Testis (tissue), 3 donors: ENCODE data around the gene TTLL11. TPM values are rescaled to one million over a fixed set of nuclear protein-coding genes. Genes with fewer than 3 reads are reported as not detected.

Source experiments
- DNase-seq: peaks from one replicate; pipeline ENCODE4 v3.0.0-alpha.2; 2019
- H3K27ac ChIP-seq, 2 donors: fragments of 200-600 bp; sonication (generic); one replicate each; pipeline ENCODE4 v1.5.1; 2019
- H3K27me3 ChIP-seq: fragments of 200-600 bp; sonication (generic); one replicate; pipeline ENCODE4 v1.5.1; 2019
- H3K36me3 ChIP-seq: fragments of 200-600 bp; sonication (generic); one replicate; pipeline ENCODE4 v1.5.1; 2017; ENCODE audit warnings: low read depth; ENCODE audit errors: missing control alignments
- H3K4me1 ChIP-seq: fragments of 200-600 bp; sonication (generic); one replicate; pipeline ENCODE4 v1.5.1; 2019
- H3K4me3 ChIP-seq, 2 donors: fragments of 200-600 bp; sonication (generic); one replicate each; pipeline ENCODE4 v1.5.1; 2017 to 2019
- H3K9me3 ChIP-seq: fragments of 200-600 bp; sonication (generic); one replicate; pipeline ENCODE4 v1.5.1; 2017
- CTCF ChIP-seq, 3 experiments: fragments of 450-650 bp in 2 of 3; fragments of 200-600 bp in 1 of 3; sonication (generic) in 1 of 3; IDR thresholded peaks; one replicate each; pipeline ENCODE4 v1.5.1; 2016 to 2019; ENCODE audit warnings: antibody characterized with exemption in 3 of 3, mild to moderate bottlenecking in 2 of 3, moderate library complexity in 1 of 3
- POLR2A ChIP-seq: fragments of 450-650 bp; IDR thresholded peaks from one replicate; pipeline ENCODE4 v1.6.1; 2017; ENCODE audit warnings: antibody characterized with exemption, mild to moderate bottlenecking, moderate library complexity
- WGBS, 2 donors: methylation state at CpG; one replicate each; pipeline ENCODE4 v1.1.5; 2018; 5-methylcytosine and 5-hydroxymethylcytosine counted together
- intact Hi-C: fragments of 100-400 bp; cut with DNase I; formaldehyde crosslinking; loops from one replicate; pipeline ENCODE4 v1.15.1; 2023; ENCODE audit warnings: low total_unique reads
- polyA plus RNA-seq: library from polyadenylated mRNA; stranded (reverse); fragments of 350-450 nt; fragmentation: Illumina TruSeq; extraction: RNeasy Lipid Tissue Mini Kit (QIAGEN cat#74804); gene quantifications from one replicate; pipeline ENCODE4 v1.2.3, GENCODE V29; 2014; ENCODE audit warnings: low read depth, low replicate concordance; ENCODE audit not compliant: insufficient read depth
- total RNA-seq, 2 donors: library from RNA; depleted of rRNA; stranded (reverse); fragments of >200 nt; gene quantifications; one replicate each; pipeline ENCODE4 v1.2.3, GENCODE V29; 2016

TTLL11 gene
- total and polyA plus RNA-seq, 3 donors from 2014 or later = 17.8 to 36.5 (median 19.8) TPM

GRCh38 chr9:121782514-121783110 lies 310.5 kb downstream of the TTLL11 start:
- Histone ChIP-seq H3K36me3 (no peaks in the 10 kb centered on the region), H3K27me3 (no peaks in the 10 kb centered on the region), H3K4me3 (no peak overlapping the region), H3K4me1 (peaks cover 16% of the 10 kb centered on the region), H3K27ac (peak overlapping the region in 1 of 2 donors; percentile 63), H3K9me3 (no peaks in the 10 kb centered on the region)
- DNase-seq = peak; percentile 25
- no peak for TF ChIP-seq CTCF (IDR thresholded peaks at IDR 0.05)
- TF ChIP-seq POLR2A = no peak
- intact Hi-C loops = no loop called here
- WGBS, 2 donors = 85 to 96% methylated on average over 15 to 17 of the region's 17 CpGs

GRCh38 chr9:121781701-121782464 lies 311.2 kb downstream of the TTLL11 start:
- Histone ChIP-seq H3K36me3 (no peaks in the 10 kb centered on the region), H3K27me3 (no peaks in the 10 kb centered on the region), H3K27ac (peak overlapping the region in 1 of 2 donors; percentile 63), H3K9me3 (no peaks in the 10 kb centered on the region), H3K4me3 (no peak overlapping the region), H3K4me1 (peaks cover 16% of the 10 kb centered on the region)
- TF ChIP-seq CTCF (IDR thresholded peaks at IDR 0.05) (no peak), POLR2A (no peak)
- intact Hi-C loops = no loop called here
- DNase-seq = peak; percentile 13
- 87 to 94% methylated on average over 13 to 17 of the region's 17 CpGs for WGBS, 2 donors

- H3K4me1 ChIP-seq = peaks cover 16% of the 10 kb centered on the region
- H3K9me3 ChIP-seq = no peaks in the 10 kb centered on the region
- intact Hi-C loops = no loop called here
- TF ChIP-seq POLR2A = no peak
- no peak for TF ChIP-seq CTCF (IDR thresholded peaks at IDR 0.05)
- DNase-seq = peak; percentile 6
- 93 to 95% methylated on average over 8 of the region's 8 CpGs for WGBS, 2 donors
- no peak overlapping the region for H3K4me3 ChIP-seq
- no peaks in the 10 kb centered on the region for H3K27me3 ChIP-seq
- H3K36me3 ChIP-seq = no peaks in the 10 kb centered on the region
- H3K27ac ChIP-seq = peak overlapping the region in 1 of 2 donors; percentile 76
These were observed 312.0 kb downstream of the TTLL11 start for GRCh38 chr9:121781145-121781548.

- intact Hi-C loops = no loop called here
- H3K27ac ChIP-seq = peak overlapping the region; percentile 67 to 76
- TF ChIP-seq POLR2A (no peak), CTCF (IDR thresholded peaks at IDR 0.05) (no peak)
- H3K9me3 ChIP-seq = no peaks in the 10 kb centered on the region
- 88 to 89% methylated on average over 17 of the region's 17 CpGs for WGBS, 2 donors
- H3K4me1 ChIP-seq = peaks cover 16% of the 10 kb centered on the region
- peak; percentile 9 for DNase-seq
- no peaks in the 10 kb centered on the region for H3K27me3 ChIP-seq
- no peaks in the 10 kb centered on the region for H3K36me3 ChIP-seq
- H3K4me3 ChIP-seq = no peak overlapping the region
These were observed 312.7 kb downstream of the TTLL11 start for GRCh38 chr9:121780177-121781040.
